Endodermal cell (in vitro differentiated cells): ENCODE data around the gene SPEF2. TPM values are rescaled to one million over a fixed set of nuclear protein-coding genes. Genes with fewer than 3 reads are reported as not detected.

ENCODE experiments used
- DNase-seq: peaks from one replicate; pipeline ENCODE4 v3.0.0-alpha.2; 2017
- H3K27ac ChIP-seq: 2 replicates; pipeline ENCODE4 v1.5.1; 2013; ENCODE audit warnings: mild to moderate bottlenecking, low read depth, low read length, moderate library complexity
- H3K27me3 ChIP-seq: 2 replicates; pipeline ENCODE4 v1.6.1; 2013; ENCODE audit warnings: mild to moderate bottlenecking, low read length, moderate library complexity; ENCODE audit not compliant: insufficient read depth, control insufficient read depth, poor library complexity, severe bottlenecking
- H3K36me3 ChIP-seq: 2 replicates; pipeline ENCODE4 v1.7.0; 2013; ENCODE audit warnings: mild to moderate bottlenecking, low read length, moderate library complexity; ENCODE audit not compliant: control insufficient read depth, insufficient read depth
- H3K4me1 ChIP-seq: one replicate; pipeline ENCODE4 v1.7.0; 2013; ENCODE audit warnings: low read length; ENCODE audit not compliant: control insufficient read depth, insufficient read depth
- H3K4me3 ChIP-seq: 2 replicates; pipeline ENCODE4 v1.5.1; 2013; ENCODE audit warnings: mild to moderate bottlenecking, low read length, moderate library complexity
- H3K9ac ChIP-seq: 2 replicates; pipeline ENCODE4 v1.6.1; 2013; ENCODE audit warnings: mild to moderate bottlenecking, low read length, moderate library complexity; ENCODE audit not compliant: poor library complexity, severe bottlenecking; ENCODE audit errors: extremely low read depth
- H3K9me3 ChIP-seq: 2 replicates; pipeline ENCODE4 v1.6.1; 2013; ENCODE audit warnings: mild to moderate bottlenecking, low read length, moderate library complexity; ENCODE audit not compliant: control insufficient read depth
- H3K27ac Mint-ChIP-seq: 2 replicates; pipeline ENCODE4 v1.8.0; 2020; ENCODE audit warnings: mixed read lengths
- H3K27me3 Mint-ChIP-seq: 2 replicates; pipeline ENCODE4 v1.8.0; 2021; ENCODE audit warnings: mild to moderate bottlenecking, mixed read lengths; ENCODE audit not compliant: insufficient read depth
- H3K36me3 Mint-ChIP-seq: 2 replicates; pipeline ENCODE4 v1.8.0; 2020; ENCODE audit warnings: low read depth, mixed read lengths
- H3K4me1 Mint-ChIP-seq: 2 replicates; pipeline ENCODE4 v1.8.0; 2020; ENCODE audit warnings: mixed read lengths
- H3K4me3 Mint-ChIP-seq: 2 replicates; pipeline ENCODE4 v1.8.0; 2020; ENCODE audit warnings: mild to moderate bottlenecking, moderate library complexity, mixed read lengths
- H3K9me3 Mint-ChIP-seq: 2 replicates; pipeline ENCODE4 v1.8.0; 2020; ENCODE audit warnings: mild to moderate bottlenecking, mixed read lengths
- WGBS, 2 experiments: methylation state at CpG; one replicate each; pipeline versions ENCODE4 v1.1.5 to v1.1.7; 2013; ENCODE audit warnings: missing lambda C conversion rate in 2 of 2, mixed read lengths in 1 of 2; ENCODE audit not compliant: insufficient coverage in 1 of 2, insufficient read length in 1 of 2; 5-methylcytosine and 5-hydroxymethylcytosine counted together
- total RNA-seq, 2 donors: library from RNA; stranded (reverse); fragmentation: NEBNext Ultra II Directional in 1 of 2; extraction: Animal tissue kit (Norgen Biotek cat#: 25700) in 1 of 2; gene quantifications; 2 replicates in 1 of 2; 3 replicates in 1 of 2; pipeline ENCODE4 v1.2.1, GENCODE V29; 2021
- TF ChIP-seq, protein P1 (sequence below): fragments of 200-600 bp; sonication (generic); conservative IDR thresholded peaks from 2 replicates; pipeline ENCODE4 v1.5.0; 2021; ENCODE audit warnings: antibody characterized with exemption, mild to moderate bottlenecking

Gene SPEF2
- total RNA-seq, 2 donors from 2014 or later, result 3.3 to 4.0 TPM

DNA sequence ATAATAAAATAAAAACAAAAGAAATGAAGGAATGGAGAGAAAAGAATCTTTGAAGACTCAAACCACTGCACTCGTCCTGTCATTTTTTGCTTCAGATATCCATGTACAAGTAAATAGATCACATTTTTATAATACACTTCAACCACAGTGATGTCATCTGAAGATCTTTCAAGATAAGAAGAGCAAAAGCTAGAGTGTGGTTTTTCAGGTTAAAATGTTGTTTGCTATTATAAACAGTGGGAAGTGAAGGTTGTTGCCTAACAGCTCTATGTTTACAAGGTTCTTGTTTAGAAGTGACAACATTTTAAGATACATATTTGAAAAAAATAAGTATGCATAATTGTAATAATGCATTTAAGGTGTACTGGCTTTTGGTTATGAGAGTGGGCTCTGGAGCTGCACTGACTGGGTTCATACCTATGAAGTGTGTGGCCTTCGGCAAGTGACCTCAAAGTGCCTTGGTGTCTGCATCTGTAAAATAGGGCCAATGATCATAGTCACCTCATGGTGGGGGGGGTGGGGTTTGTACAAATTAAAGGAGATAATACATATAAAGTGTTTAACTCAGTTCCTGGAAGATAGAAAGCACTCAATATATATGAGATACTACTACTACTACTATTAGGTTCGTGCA, 193.6 kb downstream of the SPEF2 start:
- no peak for DNase-seq
- no peaks in the 10 kb centered on the region for H3K36me3 Mint-ChIP-seq
- H3K4me1 Mint-ChIP-seq, result no peaks in the 10 kb centered on the region
- no peaks in the 10 kb centered on the region for H3K9me3 Mint-ChIP-seq
- no peak overlapping the region for H3K27ac Mint-ChIP-seq
- Histone ChIP-seq H3K9ac (no peak overlapping the region), H3K27ac (no peak overlapping the region), H3K36me3 (no peaks in the 10 kb centered on the region), H3K9me3 (no peaks in the 10 kb centered on the region), H3K4me3 (no peak overlapping the region), H3K27me3 (no peaks in the 10 kb centered on the region), H3K4me1 (no peaks in the 10 kb centered on the region)
- 76% methylated on average over 3 of the region's 3 CpGs; no CpG with 5 or more reads in 1 of the 2 experiments for WGBS, 2 experiments
- TF ChIP-seq, protein P1, sequence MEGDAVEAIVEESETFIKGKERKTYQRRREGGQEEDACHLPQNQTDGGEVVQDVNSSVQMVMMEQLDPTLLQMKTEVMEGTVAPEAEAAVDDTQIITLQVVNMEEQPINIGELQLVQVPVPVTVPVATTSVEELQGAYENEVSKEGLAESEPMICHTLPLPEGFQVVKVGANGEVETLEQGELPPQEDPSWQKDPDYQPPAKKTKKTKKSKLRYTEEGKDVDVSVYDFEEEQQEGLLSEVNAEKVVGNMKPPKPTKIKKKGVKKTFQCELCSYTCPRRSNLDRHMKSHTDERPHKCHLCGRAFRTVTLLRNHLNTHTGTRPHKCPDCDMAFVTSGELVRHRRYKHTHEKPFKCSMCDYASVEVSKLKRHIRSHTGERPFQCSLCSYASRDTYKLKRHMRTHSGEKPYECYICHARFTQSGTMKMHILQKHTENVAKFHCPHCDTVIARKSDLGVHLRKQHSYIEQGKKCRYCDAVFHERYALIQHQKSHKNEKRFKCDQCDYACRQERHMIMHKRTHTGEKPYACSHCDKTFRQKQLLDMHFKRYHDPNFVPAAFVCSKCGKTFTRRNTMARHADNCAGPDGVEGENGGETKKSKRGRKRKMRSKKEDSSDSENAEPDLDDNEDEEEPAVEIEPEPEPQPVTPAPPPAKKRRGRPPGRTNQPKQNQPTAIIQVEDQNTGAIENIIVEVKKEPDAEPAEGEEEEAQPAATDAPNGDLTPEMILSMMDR, result no peak
- peaks cover 4% of the 10 kb centered on the region for H3K27me3 Mint-ChIP-seq
- H3K4me3 Mint-ChIP-seq, result no peak overlapping the region

DNA sequence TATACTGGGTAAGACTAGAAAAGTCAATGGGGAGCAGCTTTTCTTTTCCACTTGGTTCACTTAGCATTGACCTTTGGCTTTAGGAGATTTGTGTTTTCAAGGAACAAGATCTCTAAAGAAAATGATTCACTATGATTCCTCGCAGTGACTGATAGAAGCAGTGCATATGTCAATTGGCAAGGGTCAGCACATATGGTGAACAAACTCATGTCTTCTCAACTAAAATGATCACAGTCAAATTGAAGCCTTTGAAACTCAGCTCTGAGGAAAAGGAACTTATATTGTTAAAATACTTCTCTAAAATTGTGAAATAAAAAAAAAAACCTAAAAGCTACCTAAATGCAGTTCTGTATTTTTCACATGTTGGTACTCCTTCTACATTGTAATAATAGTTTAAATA, 195.9 kb downstream of the SPEF2 start:
- H3K36me3 ChIP-seq, result no peaks in the 10 kb centered on the region
- Mint-ChIP-seq H3K27me3 (no peaks in the 10 kb centered on the region), H3K27ac (no peak overlapping the region), H3K9me3 (no peaks in the 10 kb centered on the region), H3K4me3 (no peak overlapping the region), H3K36me3 (no peaks in the 10 kb centered on the region), H3K4me1 (no peaks in the 10 kb centered on the region)
- WGBS, 2 experiments, result 86 to 100% methylated on average over 1 of the region's 1 CpG
- no peak overlapping the region for H3K9ac ChIP-seq
- no peaks in the 10 kb centered on the region for H3K4me1 ChIP-seq
- H3K27ac ChIP-seq, result no peak overlapping the region
- H3K27me3 ChIP-seq, result no peaks in the 10 kb centered on the region
- H3K4me3 ChIP-seq, result no peak overlapping the region
- TF ChIP-seq, protein P1, result no peak
- no peaks in the 10 kb centered on the region for H3K9me3 ChIP-seq
- no peak for DNase-seq

DNA sequence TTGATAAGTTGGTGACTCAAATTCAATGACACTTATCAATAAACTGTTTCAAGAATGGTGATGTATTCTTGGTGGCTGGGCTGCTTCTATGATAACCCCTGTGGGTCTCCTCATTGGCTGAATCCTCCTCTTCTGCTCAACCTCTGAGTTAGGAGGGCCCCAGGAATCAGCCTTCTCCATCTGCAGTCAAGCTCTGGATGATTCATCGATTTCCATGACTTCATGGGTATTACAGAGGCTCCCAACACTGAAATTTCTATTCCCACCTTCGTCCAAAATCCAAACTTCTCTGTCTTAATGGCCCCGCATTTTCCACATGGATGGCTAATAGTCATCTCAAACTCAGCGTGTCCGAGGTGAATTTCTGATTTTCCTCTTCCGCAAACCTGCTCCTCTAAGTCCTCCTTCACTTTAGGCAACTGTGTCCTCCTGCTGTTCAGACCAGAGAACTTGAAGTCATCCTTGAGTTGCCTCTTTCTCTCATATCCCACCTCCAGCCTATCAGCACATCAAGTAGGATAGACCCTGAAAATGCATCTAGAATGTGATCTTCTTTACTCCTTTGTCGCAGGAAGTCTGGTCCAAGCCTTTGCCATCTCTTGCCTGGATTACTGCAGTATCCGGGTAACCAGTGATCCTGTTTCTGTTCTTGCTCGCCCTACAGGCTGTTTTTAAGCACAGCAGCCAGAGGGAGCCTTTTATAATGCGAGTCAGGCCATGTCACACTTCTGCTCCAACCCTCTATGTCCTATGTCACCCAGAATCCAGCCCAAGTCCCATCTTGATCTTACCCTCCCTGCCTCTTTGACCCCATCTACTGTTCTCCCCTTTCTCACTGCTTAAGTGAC, 197.7 kb downstream of the SPEF2 start:
- H3K9me3 Mint-ChIP-seq, result no peaks in the 10 kb centered on the region
- TF ChIP-seq, protein P1, result peak; percentile 81
- Histone ChIP-seq H3K27ac (no peak overlapping the region), H3K4me3 (no peak overlapping the region), H3K4me1 (no peaks in the 10 kb centered on the region), H3K9me3 (no peaks in the 10 kb centered on the region), H3K27me3 (no peaks in the 10 kb centered on the region), H3K9ac (no peak overlapping the region), H3K36me3 (no peaks in the 10 kb centered on the region)
- 77 to 86% methylated on average over 9 to 10 of the region's 10 CpGs for WGBS, 2 experiments
- peak; percentile 82 for DNase-seq
- H3K27ac Mint-ChIP-seq, result no peak overlapping the region
- H3K4me1 Mint-ChIP-seq, result no peaks in the 10 kb centered on the region
- H3K36me3 Mint-ChIP-seq, result no peaks in the 10 kb centered on the region
- no peak overlapping the region for H3K4me3 Mint-ChIP-seq
- H3K27me3 Mint-ChIP-seq, result no peaks in the 10 kb centered on the region
